ENCODE measurements around the gene C19orf85.
"Not testable (repeated sequence)": the region's sequence is repeated elsewhere in the genome, so short reads cannot be mapped to it uniquely, and the experiment has no call there.

C19orf85 gene

GRCh38 chr19:55464662-55465054 lies at the start of gene C19orf85:
C19orf85 (minus strand) TSS chr19:55464751; CDS start chr19:55464554, 197 bp downstream.
- no peak for DNase-seq (ENCODE audit: low read depth in 3 of 3)

- DNase-seq (ENCODE audit: low read depth in 3 of 3): no peak
These were observed 43.6 kb upstream of the C19orf85 start for GRCh38 chr19:55508120-55508519.

GRCh38 chr19:55504981-55505380 lies 40.4 kb upstream of the C19orf85 start:
- DNase-seq (ENCODE audit: low read depth in 3 of 3): no peak

DNA sequence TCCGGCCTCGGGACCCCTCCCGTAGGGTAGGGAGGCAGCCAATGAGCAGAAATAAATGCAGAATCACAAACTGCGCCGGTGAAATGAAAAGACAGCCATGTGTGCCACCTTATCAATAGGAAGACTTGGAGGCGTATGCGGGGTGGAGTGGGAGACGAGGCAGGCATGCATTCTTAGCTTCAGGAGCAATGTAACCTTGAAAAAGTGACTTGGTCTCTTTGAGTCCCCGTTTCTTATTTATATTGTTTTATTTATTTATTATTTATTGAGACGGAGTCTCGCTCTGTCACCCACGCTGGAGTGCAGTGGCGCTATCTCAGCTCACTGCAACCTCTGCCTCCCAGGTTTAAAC lies 39.7 kb upstream of the C19orf85 start:
- no peak for DNase-seq (ENCODE audit: low read depth in 3 of 3)

- DNase-seq (ENCODE audit: low read depth in 3 of 3): peak; percentile 85 to 96 (median 88)
These were observed 39.1 kb upstream of the C19orf85 start for GRCh38 chr19:55503502-55504251.

DNA sequence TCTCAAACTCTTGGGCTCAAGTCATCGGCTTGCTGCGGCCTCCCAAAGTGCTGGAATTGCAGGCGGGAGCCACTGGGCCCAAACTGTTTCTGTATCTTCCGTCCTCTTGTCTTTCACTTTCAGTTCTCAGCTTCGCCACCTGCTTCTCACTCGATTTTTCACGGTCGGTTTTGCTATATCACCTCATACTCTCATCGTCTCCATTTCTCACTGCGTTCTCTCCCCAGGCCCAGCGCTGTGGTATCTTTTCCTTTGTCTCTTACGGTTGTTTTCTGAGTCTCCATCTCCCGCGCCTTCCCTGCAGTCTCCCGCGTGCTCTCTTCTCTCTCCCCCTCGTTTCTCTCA lies 38.6 kb upstream of the C19orf85 start:
- no peak for DNase-seq (ENCODE audit: low read depth in 3 of 3)

DNA sequence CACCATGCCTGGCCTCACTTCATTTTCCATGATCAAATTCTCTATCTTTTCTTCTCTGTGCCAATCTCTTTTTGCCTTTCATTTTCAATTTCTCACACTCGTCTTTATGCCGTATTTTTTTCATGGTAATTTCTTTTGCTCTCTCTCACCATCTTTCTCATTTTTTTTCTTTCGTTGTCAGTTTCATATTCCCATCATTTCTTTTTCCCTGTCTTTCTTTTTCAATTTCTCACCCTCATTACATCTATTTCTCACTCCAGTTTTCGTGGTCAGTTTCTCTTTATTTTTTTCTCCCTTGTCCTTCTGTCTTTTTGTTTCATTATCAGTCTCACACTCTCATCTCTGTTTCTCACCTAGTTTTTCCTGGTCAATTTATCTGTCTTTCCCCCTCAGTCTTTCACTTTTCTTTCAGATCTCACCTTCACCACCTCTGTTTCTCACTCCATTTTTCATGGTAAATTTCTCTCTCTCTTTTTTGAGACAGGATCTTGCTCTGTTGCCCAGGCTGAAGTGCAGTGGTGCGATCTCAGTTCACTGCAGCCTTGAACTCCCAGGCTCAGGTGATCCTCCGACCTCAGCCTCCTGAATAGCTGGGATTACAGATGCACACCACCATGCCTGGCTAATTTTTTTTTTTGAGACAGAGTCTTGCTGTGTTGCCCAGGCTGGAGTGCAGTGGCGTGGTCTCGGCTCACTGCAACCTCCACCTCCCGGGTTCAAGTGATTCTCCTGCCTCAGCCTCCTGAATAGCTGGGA lies 37.8 kb upstream of the C19orf85 start:
- no peak for DNase-seq (ENCODE audit: low read depth in 3 of 3)

DNA sequence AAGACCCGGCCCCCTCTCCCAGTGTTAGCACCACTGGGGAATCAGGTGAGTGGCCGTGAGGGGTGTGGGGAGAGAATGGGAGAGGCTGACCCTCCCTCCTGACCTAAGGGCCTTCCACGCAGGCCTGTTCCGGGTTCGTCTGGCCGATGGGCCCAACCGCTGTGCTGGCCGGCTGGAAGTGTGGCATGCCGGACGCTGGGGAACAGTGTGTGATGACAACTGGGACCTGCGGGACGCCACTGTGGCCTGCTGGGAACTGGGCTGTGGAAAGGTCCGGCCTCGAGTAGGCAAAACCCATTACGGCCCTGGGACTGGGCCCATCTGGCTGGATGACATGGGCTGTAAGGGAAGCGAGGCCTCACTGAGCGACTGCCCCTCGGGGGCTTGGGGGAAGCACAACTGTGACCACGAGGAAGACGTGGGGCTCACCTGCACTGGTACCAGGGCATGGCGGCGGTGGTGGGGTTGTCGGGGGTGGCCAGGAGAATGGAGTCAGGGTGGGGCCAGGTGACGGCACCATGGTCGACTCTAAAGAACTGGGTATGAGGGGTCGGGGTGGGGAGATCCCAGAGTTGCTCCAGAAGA lies 35.9 kb upstream of the C19orf85 start:
- DNase-seq (ENCODE audit: low read depth in 3 of 3): no peak

GRCh38 chr19:55498246-55498840 lies 33.8 kb upstream of the C19orf85 start:
- DNase-seq (ENCODE audit: low read depth in 3 of 3): no peak

- DNase-seq (ENCODE audit: low read depth in 3 of 3): no peak
These were observed 33.2 kb upstream of the C19orf85 start for GRCh38 chr19:55497763-55498162.

- not testable (repeated sequence) for DNase-seq (ENCODE audit: low read depth in 3 of 3)
These were observed 32.3 kb upstream of the C19orf85 start for GRCh38 chr19:55496820-55497219.

DNA sequence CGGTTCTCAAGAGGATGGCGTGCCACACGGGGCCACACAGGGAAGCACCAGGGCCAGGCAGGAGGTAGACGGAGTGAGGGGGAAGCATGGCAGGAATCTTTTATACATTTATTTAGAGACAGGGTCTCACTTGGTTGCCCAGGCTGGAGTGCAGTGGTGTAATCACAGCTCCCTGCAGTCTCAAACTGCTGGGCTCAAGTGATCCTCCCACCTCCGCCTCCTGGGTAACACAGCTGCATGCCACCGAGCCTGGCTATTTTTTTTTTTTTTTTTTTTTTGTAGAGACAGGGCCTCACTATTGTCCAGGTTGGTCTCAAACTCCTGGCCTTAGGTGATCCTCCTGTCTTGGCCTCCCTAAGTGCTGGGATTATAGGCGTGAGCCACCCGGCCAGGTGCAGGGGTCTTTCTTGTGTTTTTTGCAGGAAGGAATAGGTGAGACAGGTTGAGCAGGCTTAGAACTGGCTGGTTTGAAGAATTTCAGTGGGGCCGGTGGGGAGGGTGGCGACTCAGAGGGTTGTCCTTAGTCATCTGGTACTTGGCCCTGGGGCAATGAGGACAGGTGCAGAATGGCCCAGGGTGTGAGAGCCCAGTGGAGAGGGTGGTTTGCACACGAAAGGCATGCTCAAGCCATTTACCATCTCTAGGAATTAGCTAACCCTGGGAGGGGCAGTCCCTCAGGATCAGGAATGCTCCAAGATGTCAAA lies 31.2 kb upstream of the C19orf85 start:
- DNase-seq (ENCODE audit: low read depth in 3 of 3): no peak

DNA sequence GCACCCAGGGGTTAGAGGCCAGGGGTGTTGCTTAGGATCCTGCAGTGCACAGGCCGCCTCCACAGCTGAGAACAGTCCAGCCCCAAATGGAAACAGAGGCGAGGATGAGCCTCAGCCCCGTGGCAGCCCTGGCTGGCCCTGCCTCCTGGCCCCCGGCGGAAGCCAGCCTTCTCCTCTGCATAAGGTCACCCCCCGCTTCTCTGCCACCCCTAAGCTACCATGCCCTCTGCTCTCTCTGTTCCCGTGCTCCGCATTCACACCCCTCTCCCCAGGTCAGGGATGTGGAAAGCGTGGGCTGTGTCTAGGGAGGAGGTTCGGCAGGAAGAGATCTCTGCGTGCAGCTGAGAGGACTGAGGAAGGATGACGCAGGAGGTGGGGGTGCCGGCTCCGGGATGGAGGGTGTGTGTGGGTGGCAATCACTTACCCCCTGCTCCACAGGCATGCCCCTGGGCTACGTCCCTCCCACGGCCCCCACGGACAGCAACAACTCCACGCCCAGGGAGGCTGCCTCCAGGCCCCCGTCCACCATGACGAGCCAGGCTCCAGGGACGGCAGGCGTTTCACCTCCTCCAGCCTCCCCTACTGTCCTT lies 29.7 kb upstream of the C19orf85 start:
- DNase-seq (ENCODE audit: low read depth in 3 of 3): no peak

- DNase-seq (ENCODE audit: low read depth in 3 of 3): no peak
These were observed 29.2 kb upstream of the C19orf85 start for GRCh38 chr19:55493645-55494171.

DNA sequence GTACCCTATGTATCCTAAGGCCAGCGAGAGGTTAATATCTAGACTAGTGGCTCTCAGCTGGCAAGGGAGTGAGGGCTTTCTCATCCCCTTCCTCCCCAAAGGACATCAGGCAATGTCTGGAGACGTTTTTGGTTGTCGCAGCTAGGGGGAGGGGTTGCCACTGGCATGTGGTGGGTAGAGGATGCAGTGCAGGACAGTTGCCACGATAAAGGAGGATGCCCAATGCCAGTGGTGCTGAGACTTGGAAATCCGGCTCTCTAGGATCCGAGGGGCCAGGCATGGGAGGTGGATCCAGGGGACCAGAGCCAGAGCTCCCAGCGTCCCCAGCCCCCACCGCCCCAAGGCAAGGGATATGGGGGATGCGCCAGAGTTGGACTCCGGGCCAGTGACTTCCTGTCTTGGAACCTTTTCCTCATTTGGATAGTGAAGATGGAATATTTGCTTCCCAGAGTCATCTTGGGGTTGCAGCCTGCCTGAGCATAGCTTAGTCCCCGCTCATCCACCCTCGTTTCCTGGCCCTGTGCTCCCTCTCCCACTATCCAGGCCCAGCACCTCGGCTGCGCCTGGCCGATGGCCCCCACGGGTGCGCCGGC lies 28.6 kb upstream of the C19orf85 start:
- no peak for DNase-seq (ENCODE audit: low read depth in 3 of 3)

GRCh38 chr19:55492362-55492944 lies 27.9 kb upstream of the C19orf85 start:
- DNase-seq (ENCODE audit: low read depth in 3 of 3): no peak

DNA sequence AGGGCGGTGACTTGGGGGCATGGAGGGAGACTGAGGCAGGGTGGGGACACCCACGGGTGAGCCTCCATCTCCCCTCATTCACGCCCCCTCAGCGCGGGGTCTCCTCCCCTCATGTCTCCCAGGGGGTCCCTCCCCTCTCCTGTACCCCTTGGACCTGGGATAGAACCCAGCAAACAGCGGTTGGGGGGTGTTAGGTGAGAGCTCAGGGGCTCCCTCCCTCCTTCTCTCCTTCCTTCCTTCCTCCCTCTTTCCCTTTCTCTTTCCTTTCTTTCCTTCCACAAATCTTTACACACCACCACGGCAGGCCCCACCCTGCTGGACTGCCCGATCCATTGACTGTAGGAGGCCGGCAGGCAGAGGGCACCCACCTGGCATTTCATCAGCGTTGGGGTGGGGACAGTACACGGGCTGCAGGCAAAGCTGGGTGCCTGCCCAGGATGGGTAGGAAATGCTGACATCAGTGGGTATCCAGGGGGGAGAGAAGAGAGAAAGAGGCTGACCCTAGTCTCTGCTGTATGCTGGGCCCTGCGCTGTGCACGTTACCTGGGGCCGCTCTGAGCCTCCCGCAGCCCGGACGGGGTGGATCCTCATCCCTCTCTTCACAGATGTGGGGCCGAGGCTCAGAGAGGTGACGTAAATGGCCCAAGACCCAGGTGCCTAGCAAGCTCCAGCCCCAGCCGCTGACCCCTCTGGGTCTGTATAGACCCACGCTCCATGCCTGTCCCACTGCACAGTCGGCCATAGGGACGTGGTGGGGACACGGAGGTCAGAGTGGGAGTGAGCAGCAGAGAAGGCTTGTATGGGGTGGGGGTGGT lies 27.2 kb upstream of the C19orf85 start:
- no peak for DNase-seq (ENCODE audit: low read depth in 3 of 3)

GRCh38 chr19:55490478-55491432 lies 26.2 kb upstream of the C19orf85 start:
- no peak for DNase-seq (ENCODE audit: low read depth in 3 of 3)
